Motor neuron (in vitro differentiated cells): ENCODE data around the gene CEP72. TPM values are rescaled to one million over a fixed set of nuclear protein-coding genes. Genes with fewer than 3 reads are reported as not detected.

Source experiments
- ATAC-seq, 8 experiments: fragments of 200-7000 bp; cut with Tn5 transposase; replicated peaks in 6 of 8; 2 replicates each; pipeline ENCODE4 v1.8.0; 2021; ENCODE audit warnings: mild to moderate bottlenecking in 8 of 8, moderate library complexity in 8 of 8
- H3K27ac ChIP-seq, 2 donors: fragments of 250-450 bp; sonication (Bioruptor Pico); 2 replicates each; pipeline ENCODE4 v1.9.0; 2021; ENCODE audit warnings: antibody characterized with exemption in 2 of 2, mild to moderate bottlenecking in 2 of 2, moderate library complexity in 1 of 2
- H3K4me1 ChIP-seq, 2 donors: fragments of 250-450 bp; sonication (Bioruptor Pico); replicated peaks in 1 of 2; 2 replicates each; pipeline ENCODE4 v1.6.1; 2021; ENCODE audit warnings: antibody characterized with exemption in 2 of 2, mild to moderate bottlenecking in 2 of 2, moderate library complexity in 1 of 2
- H3K4me3 ChIP-seq, 5 donors: fragments of 250-450 bp; sonication (Bioruptor Pico); 2 replicates each; pipeline ENCODE4 v1.9.0; 2021; ENCODE audit warnings: antibody characterized with exemption in 5 of 5, mild to moderate bottlenecking in 5 of 5, moderate library complexity in 4 of 5
- WGBS, 10 experiments: fragments of 450-650 bp; shearing (Covaris generic); methylation state at CpG; one replicate each; pipeline ENCODE4 v1.0.0; 2022; 5-methylcytosine and 5-hydroxymethylcytosine counted together
- in situ Hi-C, 9 experiments: fragments of 400-800 bp; cut with MboI; loops; one replicate each; pipeline ENCODE4 v1.15.0; 2021; ENCODE audit warnings: low sequenced_read_pairs in 9 of 9, low pct_unique_long_range_greater_than_20kb in 2 of 9; ENCODE audit not compliant: unreplicated experiment in 9 of 9
- total RNA-seq, 8 experiments: library from RNA; unstranded; fragments of 300-600 nt; gene quantifications; 2 replicates each; pipeline versions ENCODE4 v1.2.3 to v1.2.4, GENCODE V29; 2022

Gene CEP72
- total RNA-seq, 8 experiments from 2014 or later = 0.71 to 18.0 (median 2.1) TPM

DNA sequence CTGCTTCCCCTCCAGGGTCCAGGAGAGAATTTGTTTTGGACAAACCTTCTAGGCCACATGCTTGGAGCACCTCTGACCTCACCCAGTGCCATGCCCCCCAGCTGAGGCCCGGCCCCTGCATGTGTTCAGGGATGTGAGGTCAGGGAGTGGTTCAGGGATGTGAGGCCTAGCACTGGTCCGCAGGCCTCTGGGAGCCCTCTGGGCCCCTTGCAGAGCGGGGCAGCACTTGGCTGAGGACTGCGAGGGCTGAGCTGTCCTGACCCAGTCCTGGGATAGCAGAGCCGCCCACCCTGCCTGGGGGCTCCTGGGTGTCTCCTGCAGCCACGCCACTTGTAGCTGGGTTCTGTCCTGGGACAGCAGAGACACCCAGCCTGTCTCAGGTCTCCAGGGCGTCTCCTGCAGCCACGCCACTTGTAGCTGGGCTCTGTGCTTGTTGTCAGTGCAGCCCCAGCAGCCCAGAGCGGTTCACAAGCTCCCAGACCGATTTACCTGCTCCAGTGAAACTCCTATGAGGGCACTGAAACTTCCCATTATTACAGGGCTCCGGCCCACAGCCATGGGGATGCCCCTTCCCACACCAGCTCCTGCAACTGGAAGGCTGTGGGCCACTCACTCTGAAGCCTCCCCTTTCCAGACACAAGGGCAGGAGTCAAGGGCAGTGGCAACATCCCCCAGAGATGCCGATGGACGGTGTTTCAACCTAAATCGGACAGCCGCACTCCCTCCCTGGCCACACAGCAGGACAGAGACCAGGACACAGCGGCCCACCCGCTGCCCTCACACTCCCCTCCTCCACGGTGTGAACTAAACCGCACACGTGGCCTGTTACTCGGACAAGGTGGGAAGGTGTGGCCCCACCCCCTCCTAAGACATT, 5.4 kb upstream of the CEP72 start:
- Histone ChIP-seq H3K27ac (no peak overlapping the region), H3K4me1 (peaks cover 2 to 4% of the 10 kb centered on the region in 2 donors), H3K4me3 (no peak overlapping the region)
- ATAC-seq = no peak
- WGBS, 10 experiments = 10 to 85% (median 50%) methylated on average over 2 to 13 of the region's 21 CpGs; no CpG with 5 or more reads in 4 of the 10 experiments
- in situ Hi-C loops = no loop called here

DNA sequence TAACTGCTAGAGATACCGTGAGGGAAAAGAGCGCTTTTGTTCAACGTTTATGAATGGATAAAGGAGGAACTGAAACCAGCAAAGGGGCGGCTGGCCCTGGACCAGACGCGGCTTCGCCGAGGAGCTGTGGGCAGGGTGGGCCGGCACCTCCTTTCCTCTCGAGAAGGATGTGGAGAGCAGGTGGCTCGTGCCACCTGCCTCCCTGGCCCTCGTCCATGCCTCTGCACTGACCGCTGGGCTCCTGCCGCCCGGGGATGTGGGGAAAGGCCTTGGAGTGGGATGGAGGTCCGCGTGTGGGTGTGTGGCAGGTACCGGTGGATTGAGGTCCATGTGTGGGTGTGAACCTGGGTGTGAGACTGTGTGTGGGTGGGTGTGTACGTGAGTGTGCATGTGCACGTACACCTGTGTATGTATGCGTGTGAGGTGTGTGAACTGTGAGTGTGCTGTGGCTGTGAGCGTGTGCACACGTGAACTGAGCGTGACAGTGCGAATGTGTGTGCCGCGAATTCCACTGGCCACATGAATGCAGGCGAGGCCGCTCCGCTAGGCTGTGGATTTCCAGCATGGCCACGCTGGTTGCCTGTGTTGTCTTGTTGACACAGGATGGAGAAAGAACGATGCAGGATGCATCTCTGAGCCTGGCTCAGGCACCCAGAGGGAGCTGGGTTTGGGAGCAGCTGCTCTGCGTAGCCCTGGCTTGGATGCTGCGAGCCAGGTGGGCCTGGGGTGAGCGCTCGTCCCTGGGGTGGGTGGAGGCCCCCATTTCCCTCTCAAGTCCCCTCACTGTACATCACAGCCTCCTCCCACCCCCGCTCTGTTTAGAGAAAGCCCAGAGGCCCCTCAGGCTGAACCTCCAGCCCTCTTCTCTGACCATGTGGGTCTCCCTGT, 4.4 kb upstream of the CEP72 start:
- peaks cover 3 to 4% of the 10 kb centered on the region in 2 donors for H3K4me1 ChIP-seq
- H3K4me3 ChIP-seq = no peak overlapping the region
- in situ Hi-C loops = no loop called here
- no peak overlapping the region for H3K27ac ChIP-seq
- ATAC-seq = no peak
- WGBS, 10 experiments = 53 to 93% (median 81%) methylated on average over 1 to 17 of the region's 37 CpGs; no CpG with 5 or more reads in 4 of the 10 experiments

DNA sequence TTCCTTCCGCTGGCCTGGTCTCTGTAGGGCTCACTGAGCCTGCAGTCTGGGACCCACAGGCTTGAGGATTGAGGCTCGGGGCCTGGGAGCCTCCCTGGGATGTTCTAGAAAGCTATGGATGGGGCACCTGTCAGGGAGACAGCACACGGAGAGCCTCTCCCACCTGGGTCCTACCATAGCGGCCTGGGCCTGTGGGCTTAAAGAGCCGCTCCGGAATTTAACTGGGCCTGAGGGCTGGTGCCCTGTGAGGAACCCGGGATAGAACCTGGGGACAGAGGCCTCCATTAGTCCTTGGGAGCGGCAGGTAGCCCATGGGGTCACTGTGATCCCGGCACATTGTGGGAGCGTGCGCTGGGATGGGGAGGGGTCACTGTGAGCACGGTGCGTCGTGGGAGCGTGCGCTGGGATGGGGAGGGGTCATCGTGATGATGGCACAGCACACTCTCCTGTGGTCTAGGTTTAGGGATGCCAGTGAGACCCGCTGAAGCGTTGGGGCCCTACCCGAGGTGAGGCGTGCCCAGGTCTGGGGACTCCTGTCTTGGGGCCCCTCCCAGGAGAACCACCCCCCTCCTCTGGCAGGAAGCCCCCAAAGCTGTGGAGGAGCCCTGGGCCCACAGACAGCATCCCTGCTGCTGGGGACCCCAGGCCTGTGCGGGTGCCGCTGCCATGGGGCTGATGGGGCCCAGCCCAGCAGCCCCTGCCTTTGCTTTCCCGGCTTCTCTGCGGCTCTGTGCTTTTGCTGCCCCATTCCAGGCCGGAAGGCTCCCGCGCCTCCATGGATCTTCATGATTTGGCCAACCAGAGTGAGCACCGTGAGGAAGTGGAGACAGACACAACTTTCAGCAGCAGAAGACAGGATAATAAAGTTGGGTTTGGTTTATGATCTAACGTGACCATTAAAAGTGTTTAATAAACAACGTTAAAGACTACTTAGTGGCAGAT, 3.4 kb upstream of the CEP72 start:
- peaks cover 4 to 6% of the 10 kb centered on the region in 2 donors for H3K4me1 ChIP-seq
- no peak overlapping the region for H3K27ac ChIP-seq
- in situ Hi-C loops = no loop called here
- no peak for ATAC-seq
- WGBS, 10 experiments = 33 to 96% (median 70%) methylated on average over 1 to 6 of the region's 31 CpGs; no CpG with 5 or more reads in 4 of the 10 experiments
- no peak overlapping the region for H3K4me3 ChIP-seq

DNA sequence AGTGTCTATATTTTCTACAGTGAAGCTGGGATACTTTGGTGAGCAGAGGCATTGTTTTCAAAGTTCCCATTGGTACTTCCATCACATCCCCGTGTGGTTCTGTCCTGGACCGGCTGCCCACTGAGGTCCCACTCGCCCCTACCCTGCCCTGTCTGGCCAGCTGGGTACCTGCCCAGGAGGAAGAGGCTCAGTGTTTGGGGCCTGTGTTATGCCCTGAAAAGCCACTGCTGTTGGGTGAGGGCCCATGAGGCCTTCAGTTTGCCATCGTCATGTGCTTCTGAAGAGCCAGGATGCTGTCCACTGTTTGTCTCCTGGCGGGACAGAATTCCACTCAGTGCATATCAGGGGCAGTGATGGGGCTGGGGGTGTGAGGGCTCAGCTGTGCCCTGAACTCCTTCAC, 2.6 kb upstream of the CEP72 start:
- in situ Hi-C loops = no loop called here
- Histone ChIP-seq H3K4me1 (peaks cover 4 to 6% of the 10 kb centered on the region in 2 donors), H3K4me3 (no peak overlapping the region), H3K27ac (no peak overlapping the region)
- WGBS, 10 experiments = 84 to 100% (median 88%) methylated on average over 1 to 3 of the region's 5 CpGs; no CpG with 5 or more reads in 4 of the 10 experiments
- no peak for ATAC-seq

DNA sequence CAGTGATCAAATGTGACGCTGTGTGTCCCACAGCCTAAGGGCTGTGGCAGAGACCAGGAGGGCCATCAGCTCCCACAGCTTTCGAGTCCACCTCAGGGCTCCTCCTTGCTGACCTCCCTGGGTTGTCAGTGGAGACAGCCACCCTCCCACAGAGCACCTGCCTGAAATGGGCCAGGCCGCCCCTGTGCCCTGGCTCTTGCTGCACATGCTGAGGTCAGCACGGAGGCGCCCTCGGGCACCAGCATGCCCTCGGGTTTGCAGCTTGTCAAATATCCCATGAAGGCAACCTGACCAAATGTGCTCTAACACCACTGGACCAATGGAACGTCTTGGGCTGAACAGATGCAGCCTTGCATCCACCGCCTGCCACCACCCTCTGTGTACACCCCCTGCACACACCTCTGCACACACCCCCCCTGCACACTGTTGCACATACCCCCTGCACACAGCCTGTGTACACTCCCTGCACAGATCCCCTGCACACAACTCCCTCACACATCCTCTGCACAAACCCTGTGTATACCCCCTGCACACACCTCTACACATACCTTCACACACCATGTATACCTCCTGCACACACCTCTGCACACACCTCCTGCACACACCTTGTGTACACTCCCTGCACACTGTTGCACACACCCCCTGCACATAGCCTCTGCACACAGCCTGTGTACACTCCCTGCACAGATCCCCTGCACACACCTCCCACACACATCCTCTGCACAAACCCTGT, 2.0 kb upstream of the CEP72 start:
- Histone ChIP-seq H3K4me3 (no peak overlapping the region), H3K4me1 (peaks cover 4 to 6% of the 10 kb centered on the region in 2 donors), H3K27ac (no peak overlapping the region)
- no peak for ATAC-seq
- in situ Hi-C loops = no loop called here
- 68 to 83% methylated on average over 1 to 5 of the region's 9 CpGs; no CpG with 5 or more reads in 8 of the 10 experiments for WGBS, 10 experiments

DNA sequence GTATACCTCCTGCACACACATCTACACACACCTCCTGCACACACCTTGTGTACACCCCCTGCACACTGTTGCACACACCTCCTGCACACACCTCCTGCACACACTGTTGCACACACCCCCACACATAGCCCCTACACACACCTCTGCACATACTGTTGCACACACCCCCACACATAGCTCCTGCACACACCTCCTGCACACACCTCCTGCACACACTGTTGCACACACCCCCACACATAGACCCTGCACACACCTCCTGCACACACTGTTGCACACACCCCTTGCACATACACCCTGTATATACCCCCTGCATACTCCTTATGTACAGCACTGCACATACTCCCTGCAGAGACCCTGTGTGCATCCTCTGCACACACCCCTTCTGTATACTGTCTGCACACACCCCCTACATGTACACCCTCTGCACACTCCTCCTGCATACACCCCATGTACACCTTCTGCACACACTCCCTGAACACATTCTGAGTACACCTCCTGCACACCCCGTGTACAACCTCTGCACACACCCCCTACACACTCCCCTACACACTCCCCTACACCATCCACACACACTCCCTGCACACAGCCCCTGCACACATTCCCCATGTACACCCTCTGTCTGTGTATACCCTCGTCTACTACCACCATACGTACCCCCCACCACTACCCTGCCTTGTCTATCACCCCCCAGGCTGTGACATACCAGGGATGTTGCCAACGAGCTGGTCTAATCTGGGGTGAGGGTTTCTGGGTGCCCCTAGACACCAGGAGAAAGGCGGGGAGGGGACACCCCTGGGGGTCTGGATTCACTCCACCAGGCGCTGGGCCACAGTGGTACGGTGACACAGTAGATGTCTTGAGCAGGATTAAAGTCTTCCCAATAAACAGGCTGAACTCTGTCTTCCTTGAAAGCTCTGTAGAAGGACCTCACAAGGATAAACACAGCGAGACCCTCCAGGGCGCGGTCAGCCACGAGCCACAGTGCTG, 1.1 kb upstream of the CEP72 start:
- in situ Hi-C loops = no loop called here
- Histone ChIP-seq H3K4me1 (peaks cover 4 to 6% of the 10 kb centered on the region in 2 donors), H3K27ac (no peak overlapping the region), H3K4me3 (peak overlapping the region; percentile 67 to 99 (median 80))
- 0 to 39% methylated on average over 1 to 3 of the region's 11 CpGs; no CpG with 5 or more reads in 8 of the 10 experiments for WGBS, 10 experiments
- ATAC-seq = peak in 1 of 8 experiments; percentile 2

DNA sequence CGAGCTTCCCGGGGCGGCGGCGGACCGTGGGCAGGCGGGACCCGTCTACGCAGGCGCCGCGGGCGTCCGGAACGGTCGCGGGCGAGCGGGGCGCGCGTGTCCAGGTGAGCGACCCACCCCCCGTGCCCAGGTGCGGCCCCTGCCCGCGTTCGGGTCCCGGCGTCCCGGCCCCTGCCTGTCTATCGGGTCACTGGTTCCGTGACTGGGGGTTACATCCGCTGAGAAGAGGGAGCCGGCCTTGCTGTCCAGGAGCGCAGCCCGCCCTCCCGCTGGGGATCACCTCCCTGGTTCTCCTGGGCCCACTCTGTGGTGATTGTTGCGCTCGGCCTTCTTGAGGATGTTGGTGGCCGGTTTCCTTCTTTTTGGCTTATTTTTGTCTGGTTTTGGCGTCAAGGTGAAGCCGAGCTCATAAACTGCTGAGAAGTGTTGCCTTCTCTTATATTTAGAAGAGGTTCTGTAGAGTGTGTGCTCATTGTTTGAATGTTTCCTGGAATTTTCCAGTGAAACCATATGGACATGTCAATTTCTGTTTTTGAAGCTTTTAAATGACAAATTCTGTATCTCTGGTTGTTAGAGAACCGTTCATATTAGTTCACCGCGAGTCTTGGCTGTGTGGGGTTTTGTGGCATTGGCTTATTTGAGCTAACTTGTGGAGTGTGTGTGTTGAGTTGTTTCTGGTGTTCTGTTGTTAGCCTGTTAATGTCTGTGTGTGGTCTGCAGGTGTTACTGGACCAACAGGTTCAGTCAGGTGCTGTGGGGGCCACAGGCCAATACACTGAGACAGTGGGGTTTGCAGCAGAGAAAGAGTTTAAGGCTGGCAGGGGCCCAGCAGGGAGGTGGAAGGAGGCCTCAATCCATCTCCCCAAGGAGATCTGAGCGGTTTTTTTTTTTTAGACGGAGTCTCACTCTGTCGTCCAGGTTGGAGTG, 621 bp downstream of the CEP72 start:
- 0 to 92% (median 43%) methylated on average over 1 to 12 of the region's 49 CpGs; no CpG with 5 or more reads in 3 of the 10 experiments for WGBS, 10 experiments
- no peak overlapping the region for H3K27ac ChIP-seq
- in situ Hi-C loops = no loop called here

DNA sequence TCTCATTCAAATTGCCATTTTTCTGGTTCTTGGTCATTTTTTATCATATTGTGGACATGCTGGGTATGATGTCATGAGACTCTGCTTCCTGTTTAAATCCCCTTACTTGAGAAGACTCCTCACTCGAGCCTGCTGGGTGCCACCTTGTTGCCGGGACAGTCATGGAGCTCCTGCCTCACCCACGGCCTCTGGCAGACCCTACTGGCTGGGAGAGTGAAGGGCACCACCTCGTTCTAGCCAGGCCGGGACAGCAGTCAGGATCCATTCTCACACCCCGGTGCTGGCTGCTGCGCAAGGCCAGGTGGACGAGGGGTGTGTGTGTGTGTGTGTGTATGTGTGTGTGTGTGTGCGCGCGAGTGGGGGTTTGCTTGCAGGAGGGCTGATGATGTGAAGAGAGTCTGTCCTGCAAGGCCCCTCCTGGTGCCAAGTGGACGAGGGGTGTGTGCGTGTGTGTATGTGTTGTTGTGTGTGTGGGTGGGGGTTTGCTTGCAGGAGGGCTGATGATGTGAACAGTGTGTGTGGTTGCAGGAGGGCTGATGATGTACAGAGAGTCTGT, 4.4 kb downstream of the CEP72 start:
- Histone ChIP-seq H3K4me3 (no peak overlapping the region), H3K4me1 (peaks cover 0 to 4% of the 10 kb centered on the region in 2 donors), H3K27ac (no peak overlapping the region)
- peak in 1 of 8 experiments; percentile 12 for ATAC-seq
- in situ Hi-C loops = no loop called here
- WGBS, 10 experiments = 20 to 67% (median 40%) methylated on average over 1 to 9 of the region's 13 CpGs; no CpG with 5 or more reads in 6 of the 10 experiments

More for the DNA sequence above, 621 bp downstream of the CEP72 start:
- H3K4me3 ChIP-seq = peak overlapping the region; percentile 67 to 99 (median 80)
- peak; percentile 16 to 49 (median 23) for ATAC-seq
- H3K4me1 ChIP-seq = peaks cover 4 to 6% of the 10 kb centered on the region in 2 donors

DNA sequence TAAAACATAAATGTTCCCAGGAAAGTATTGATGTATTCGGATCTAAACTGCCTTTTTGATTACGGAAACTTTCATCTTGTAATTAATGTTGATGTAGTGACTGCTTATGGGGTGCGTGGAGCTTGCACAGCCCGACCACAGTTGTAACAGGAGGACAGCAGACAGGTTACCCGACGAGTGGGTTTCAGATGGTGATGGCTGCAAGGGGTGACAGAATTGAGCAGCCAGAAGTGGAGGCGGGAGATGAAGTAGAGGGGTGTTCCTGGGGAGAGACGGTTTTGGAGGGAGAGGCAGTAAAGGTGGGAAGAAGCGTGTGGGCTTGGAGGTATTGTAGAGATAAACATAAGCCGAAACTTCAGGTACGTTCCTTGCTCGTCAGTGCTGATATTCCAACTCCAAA, 5.8 kb downstream of the CEP72 start:
- WGBS, 10 experiments = 50 to 100% (median 95%) methylated on average over 1 to 12 of the region's 12 CpGs
- ATAC-seq = no peak

DNA sequence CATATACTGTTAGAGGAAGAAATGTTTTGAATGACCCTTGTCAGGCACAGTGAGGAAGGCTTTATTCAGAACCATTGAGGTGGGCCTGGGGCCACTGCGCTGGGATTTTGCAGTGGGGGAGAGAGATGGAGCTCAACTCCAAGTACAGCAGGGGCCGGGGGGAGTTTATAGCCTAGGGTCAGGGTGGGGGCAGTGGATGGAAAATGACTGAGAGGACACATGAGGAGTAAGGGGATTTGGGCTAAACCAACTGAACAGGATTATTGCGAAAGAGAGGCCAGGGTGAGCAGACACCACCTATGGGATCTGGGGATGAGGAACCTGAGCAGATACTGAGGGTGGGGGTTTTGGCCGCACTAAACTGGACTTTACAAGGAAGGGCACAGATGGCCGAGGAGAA, 6.3 kb downstream of the CEP72 start:
- Histone ChIP-seq H3K4me3 (no peak overlapping the region), H3K4me1 (no peaks in the 10 kb centered on the region), H3K27ac (no peak overlapping the region)
- ATAC-seq = no peak
- in situ Hi-C loops = no loop called here
- WGBS, 10 experiments = 83 to 100% (median 100%) methylated on average over 1 to 2 of the region's 5 CpGs; no CpG with 5 or more reads in 4 of the 10 experiments

More for the DNA sequence above, 5.8 kb downstream of the CEP72 start:
- Histone ChIP-seq H3K4me3 (no peak overlapping the region), H3K27ac (no peak overlapping the region), H3K4me1 (peaks cover 0 to 2% of the 10 kb centered on the region in 2 donors)
- in situ Hi-C loops = no loop called here
